Nephron progenitor cell (in vitro differentiated cells): Measurements from ENCODE around the gene TECTA.
"Not testable (repeated sequence)": the region's sequence is repeated elsewhere in the genome, so short reads cannot be mapped to it uniquely, and the experiment has no call there.

Experiments used
- DNase-seq: peaks from one replicate; pipeline ENCODE4 v3.0.0; 2021
- H3K27ac Mint-ChIP-seq: 2 replicates; pipeline ENCODE4 v1.8.0; 2021; ENCODE audit warnings: mild to moderate bottlenecking, moderate library complexity, mixed read lengths
- H3K27me3 Mint-ChIP-seq: 2 replicates; pipeline ENCODE4 v1.8.0; 2021; ENCODE audit warnings: mild to moderate bottlenecking, low read depth, mixed read lengths; ENCODE audit not compliant: poor library complexity
- H3K36me3 Mint-ChIP-seq: 2 replicates; pipeline ENCODE4 v1.8.0; 2021; ENCODE audit warnings: low read depth, mixed read lengths
- H3K4me1 Mint-ChIP-seq: 2 replicates; pipeline ENCODE4 v1.8.0; 2021; ENCODE audit warnings: mixed read lengths
- H3K4me3 Mint-ChIP-seq: 2 replicates; pipeline ENCODE4 v1.8.0; 2021; ENCODE audit warnings: mild to moderate bottlenecking, moderate library complexity, mixed read lengths
- H3K9me3 Mint-ChIP-seq: 2 replicates; pipeline ENCODE4 v1.8.0; 2021; ENCODE audit warnings: mild to moderate bottlenecking, moderate library complexity, mixed read lengths
- TF ChIP-seq, protein P1 (sequence below): fragments of 200-600 bp; sonication (generic); IDR thresholded peaks from 2 replicates; pipeline ENCODE4 v1.5.0; 2021; ENCODE audit warnings: antibody characterized with exemption

Gene TECTA

DNA sequence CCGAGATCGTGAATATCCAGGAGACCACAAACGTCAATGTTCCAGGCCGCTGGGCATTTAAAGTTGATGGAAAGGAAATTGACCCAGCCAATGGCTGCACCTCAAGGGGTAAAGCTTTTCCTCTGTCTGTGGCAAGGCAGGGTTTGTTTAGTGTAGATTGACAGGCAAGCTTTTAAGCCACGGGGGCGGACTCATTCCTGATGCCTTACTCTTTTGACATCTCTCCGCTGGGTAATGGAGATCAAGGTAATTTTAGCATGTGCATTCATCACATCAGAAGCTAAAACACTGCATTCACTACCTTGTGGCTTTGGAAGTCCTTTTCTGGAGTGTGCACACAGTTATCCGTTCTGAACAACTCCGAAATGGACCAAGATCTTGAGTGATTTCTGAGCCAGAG lies 12.6 kb downstream of the TECTA start:
- no peak overlapping the region for H3K4me3 Mint-ChIP-seq
- peaks cover 38% of the 10 kb centered on the region for H3K27me3 Mint-ChIP-seq
- H3K27ac Mint-ChIP-seq: no peak overlapping the region
- DNase-seq: no peak
- peaks cover 22% of the 10 kb centered on the region for H3K4me1 Mint-ChIP-seq
- no peaks in the 10 kb centered on the region for H3K9me3 Mint-ChIP-seq
- no peaks in the 10 kb centered on the region for H3K36me3 Mint-ChIP-seq
- TF ChIP-seq, protein P1, sequence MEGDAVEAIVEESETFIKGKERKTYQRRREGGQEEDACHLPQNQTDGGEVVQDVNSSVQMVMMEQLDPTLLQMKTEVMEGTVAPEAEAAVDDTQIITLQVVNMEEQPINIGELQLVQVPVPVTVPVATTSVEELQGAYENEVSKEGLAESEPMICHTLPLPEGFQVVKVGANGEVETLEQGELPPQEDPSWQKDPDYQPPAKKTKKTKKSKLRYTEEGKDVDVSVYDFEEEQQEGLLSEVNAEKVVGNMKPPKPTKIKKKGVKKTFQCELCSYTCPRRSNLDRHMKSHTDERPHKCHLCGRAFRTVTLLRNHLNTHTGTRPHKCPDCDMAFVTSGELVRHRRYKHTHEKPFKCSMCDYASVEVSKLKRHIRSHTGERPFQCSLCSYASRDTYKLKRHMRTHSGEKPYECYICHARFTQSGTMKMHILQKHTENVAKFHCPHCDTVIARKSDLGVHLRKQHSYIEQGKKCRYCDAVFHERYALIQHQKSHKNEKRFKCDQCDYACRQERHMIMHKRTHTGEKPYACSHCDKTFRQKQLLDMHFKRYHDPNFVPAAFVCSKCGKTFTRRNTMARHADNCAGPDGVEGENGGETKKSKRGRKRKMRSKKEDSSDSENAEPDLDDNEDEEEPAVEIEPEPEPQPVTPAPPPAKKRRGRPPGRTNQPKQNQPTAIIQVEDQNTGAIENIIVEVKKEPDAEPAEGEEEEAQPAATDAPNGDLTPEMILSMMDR: no peak

DNA sequence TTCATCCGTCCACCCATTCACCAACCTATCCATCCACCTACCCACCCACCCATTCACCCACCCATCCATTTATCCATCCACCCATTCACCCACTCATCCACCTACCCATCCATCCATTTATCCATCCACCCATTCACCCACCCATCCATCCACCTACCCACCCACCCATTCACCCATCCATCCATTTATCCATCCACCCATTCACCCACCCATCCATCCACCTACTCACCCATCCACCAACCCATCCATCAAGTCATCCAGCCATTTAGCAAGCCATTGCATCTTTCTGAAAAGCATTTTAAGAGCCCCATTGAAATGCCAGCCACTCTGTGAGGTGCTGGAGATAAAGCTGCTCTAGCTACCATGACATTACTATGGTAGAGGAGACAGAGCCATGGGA lies 14.0 kb downstream of the TECTA start:
- peaks cover 42% of the 10 kb centered on the region for H3K27me3 Mint-ChIP-seq
- not testable (repeated sequence) for DNase-seq, H3K36me3 Mint-ChIP-seq, H3K27ac Mint-ChIP-seq, H3K9me3 Mint-ChIP-seq, H3K4me3 Mint-ChIP-seq
- peaks cover 22% of the 10 kb centered on the region for H3K4me1 Mint-ChIP-seq

DNA sequence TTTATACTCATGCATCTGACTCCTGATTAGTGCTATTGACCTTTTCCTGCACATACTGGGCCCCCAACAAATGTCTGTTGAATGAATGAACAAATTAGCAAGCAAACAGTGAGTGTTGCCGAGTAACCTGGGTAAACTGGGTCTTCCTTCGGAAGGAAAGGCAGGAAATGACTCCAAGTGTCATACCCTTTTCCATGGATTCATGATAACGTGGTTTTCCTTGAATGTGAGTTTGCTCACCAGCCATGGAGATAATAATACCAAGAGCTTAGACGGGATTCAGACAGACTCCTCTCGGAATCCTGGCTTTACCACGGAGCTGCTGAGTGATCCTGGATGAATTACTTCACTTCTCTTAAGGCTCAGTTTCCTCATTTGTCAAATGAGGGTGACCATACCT lies 16.7 kb downstream of the TECTA start:
- no peak overlapping the region for H3K27ac Mint-ChIP-seq
- no peak for DNase-seq
- H3K36me3 Mint-ChIP-seq: peaks cover 5% of the 10 kb centered on the region
- peaks cover 10% of the 10 kb centered on the region for H3K4me1 Mint-ChIP-seq
- peaks cover 15% of the 10 kb centered on the region for H3K9me3 Mint-ChIP-seq
- peaks cover 30% of the 10 kb centered on the region for H3K27me3 Mint-ChIP-seq
- no peak overlapping the region for H3K4me3 Mint-ChIP-seq
- TF ChIP-seq, protein P1: no peak

DNA sequence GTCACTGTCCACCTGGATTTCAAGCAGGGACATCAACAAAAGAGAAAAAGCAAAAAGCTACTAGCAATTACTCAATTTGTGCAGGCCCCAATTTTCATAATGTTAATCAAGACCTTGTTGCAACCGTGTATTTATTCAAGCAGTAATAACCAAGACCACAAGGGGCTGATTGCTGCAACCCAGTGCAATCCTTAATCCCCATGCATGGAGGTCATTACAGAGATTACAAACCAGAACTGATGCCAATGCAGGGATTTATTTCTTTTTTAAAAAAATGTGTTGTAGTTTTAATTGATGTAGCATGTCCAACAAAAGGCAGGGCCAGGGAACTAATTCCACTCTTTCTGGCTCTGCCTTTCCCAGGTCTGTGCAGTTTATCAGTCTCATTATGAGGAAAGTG lies 18.4 kb downstream of the TECTA start:
- Mint-ChIP-seq H3K27me3 (peaks cover 20% of the 10 kb centered on the region), H3K4me1 (no peaks in the 10 kb centered on the region), H3K27ac (no peak overlapping the region), H3K36me3 (peaks cover 15% of the 10 kb centered on the region), H3K9me3 (peaks cover 28% of the 10 kb centered on the region), H3K4me3 (no peak overlapping the region)
- TF ChIP-seq, protein P1: no peak
- DNase-seq: no peak

DNA sequence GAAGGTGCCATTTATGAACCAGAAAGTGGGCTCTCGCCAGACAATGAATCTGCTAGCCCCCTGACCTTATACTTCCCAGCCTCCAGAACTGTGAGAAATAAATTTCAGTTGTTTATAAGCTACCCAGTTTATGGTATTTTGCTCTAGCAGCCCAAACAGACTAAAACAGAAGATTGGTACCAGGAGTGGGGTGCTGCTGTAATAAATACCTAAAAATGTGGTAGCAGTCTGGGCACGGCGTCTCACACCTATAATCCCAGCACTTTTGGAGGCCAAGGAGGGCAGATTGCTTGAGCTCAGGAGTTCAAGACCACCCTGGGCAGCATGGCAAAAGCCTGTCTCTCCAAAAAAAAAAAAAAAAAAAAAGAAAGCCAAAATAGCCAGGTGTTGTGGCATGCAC lies 21.3 kb downstream of the TECTA start:
- TF ChIP-seq, protein P1: no peak
- no peak for DNase-seq
- Mint-ChIP-seq H3K27me3 (peaks cover 10% of the 10 kb centered on the region), H3K27ac (no peak overlapping the region), H3K36me3 (peaks cover 15% of the 10 kb centered on the region), H3K9me3 (peaks cover 28% of the 10 kb centered on the region), H3K4me1 (no peaks in the 10 kb centered on the region), H3K4me3 (no peak overlapping the region)

DNA sequence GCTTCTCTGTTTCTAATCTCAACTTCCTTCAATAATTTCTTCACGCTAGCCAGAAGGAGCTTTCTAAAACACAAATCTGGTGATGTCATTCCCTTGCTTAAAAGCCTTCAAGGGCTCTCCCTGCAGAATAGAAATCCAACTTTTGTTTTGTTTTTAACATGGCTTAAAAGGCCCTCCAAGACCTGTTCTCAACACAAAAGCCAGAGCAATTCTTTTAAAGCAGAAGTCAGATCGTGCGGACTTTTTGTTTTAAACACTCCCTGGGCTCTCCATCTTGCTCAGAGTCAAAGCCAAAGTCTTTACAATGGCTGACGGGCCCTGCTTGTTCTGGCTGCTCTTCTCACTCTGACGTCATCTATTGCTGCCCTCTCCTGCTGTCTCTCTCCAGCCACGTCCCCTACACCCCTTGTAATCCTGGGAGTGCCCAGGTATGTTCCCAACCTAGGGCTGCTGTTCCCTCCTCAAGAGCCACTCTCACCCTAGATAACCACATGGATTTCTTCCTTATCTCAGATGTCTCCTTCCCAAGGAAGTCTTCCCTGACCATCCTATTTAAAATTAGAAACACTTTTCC lies 22.5 kb downstream of the TECTA start:
- Mint-ChIP-seq H3K9me3 (peaks cover 28% of the 10 kb centered on the region), H3K27ac (no peak overlapping the region), H3K4me3 (no peak overlapping the region), H3K36me3 (peaks cover 15% of the 10 kb centered on the region), H3K4me1 (no peaks in the 10 kb centered on the region), H3K27me3 (peaks cover 10% of the 10 kb centered on the region)
- DNase-seq: no peak
- TF ChIP-seq, protein P1: no peak
